Nucleus accumbens (tissue), 56 donors: Measurements from ENCODE around the gene IRAK2.
A peak's percentile ranks its signal among the peaks of the same experiment; 100 is the strongest.

Experiments used
- DNase-seq, 56 donors: peaks; one replicate each; lab custom pipeline; 2025; lab: John Stamatoyannopoulos, UW

The IRAK2 gene

GRCh38 chr3:10215578-10216368 is 51.1 kb downstream of the IRAK2 start:
- no peak for DNase-seq

GRCh38 chr3:10217359-10217758 is 52.6 kb downstream of the IRAK2 start:
- DNase-seq = no peak

GRCh38 chr3:10219737-10220136 is 55.0 kb downstream of the IRAK2 start:
- DNase-seq = no peak

- no peak for DNase-seq
Observed at GRCh38 chr3:10223676-10224639, 59.2 kb downstream of the IRAK2 start.

- DNase-seq = peak in 51 of 56 donors; percentile 24 to 79 (median 58)
Observed at GRCh38 chr3:10224794-10225665, 60.3 kb downstream of the IRAK2 start.

- DNase-seq = no peak
Observed at GRCh38 chr3:10226293-10226692, 61.6 kb downstream of the IRAK2 start.

- no peak for DNase-seq
Observed at GRCh38 chr3:10228248-10228950, 63.7 kb downstream of the IRAK2 start.

GRCh38 chr3:10229576-10229975 is 64.9 kb downstream of the IRAK2 start:
- no peak for DNase-seq

GRCh38 chr3:10232137-10232536 is 67.4 kb downstream of the IRAK2 start:
- peak in 1 of 56 donors; percentile 20 for DNase-seq

- no peak for DNase-seq
Observed at GRCh38 chr3:10233988-10234387, 69.3 kb downstream of the IRAK2 start.

- no peak for DNase-seq
Observed at GRCh38 chr3:10234526-10235230, 70.0 kb downstream of the IRAK2 start.

GRCh38 chr3:10235551-10235950 is 70.8 kb downstream of the IRAK2 start:
- no peak for DNase-seq

GRCh38 chr3:10238345-10239183 is 73.8 kb downstream of the IRAK2 start:
- no peak for DNase-seq

GRCh38 chr3:10240799-10241198 is 76.1 kb downstream of the IRAK2 start:
- no peak for DNase-seq

- no peak for DNase-seq
Observed at GRCh38 chr3:10242182-10243065, 77.7 kb downstream of the IRAK2 start.

- DNase-seq = no peak
Observed at GRCh38 chr3:10244009-10244408, 79.3 kb downstream of the IRAK2 start.

- no peak for DNase-seq
Observed at GRCh38 chr3:10245081-10245712, 80.5 kb downstream of the IRAK2 start.
